ENCODE measurements around the gene SOCS4.

Gene SOCS4

DNA sequence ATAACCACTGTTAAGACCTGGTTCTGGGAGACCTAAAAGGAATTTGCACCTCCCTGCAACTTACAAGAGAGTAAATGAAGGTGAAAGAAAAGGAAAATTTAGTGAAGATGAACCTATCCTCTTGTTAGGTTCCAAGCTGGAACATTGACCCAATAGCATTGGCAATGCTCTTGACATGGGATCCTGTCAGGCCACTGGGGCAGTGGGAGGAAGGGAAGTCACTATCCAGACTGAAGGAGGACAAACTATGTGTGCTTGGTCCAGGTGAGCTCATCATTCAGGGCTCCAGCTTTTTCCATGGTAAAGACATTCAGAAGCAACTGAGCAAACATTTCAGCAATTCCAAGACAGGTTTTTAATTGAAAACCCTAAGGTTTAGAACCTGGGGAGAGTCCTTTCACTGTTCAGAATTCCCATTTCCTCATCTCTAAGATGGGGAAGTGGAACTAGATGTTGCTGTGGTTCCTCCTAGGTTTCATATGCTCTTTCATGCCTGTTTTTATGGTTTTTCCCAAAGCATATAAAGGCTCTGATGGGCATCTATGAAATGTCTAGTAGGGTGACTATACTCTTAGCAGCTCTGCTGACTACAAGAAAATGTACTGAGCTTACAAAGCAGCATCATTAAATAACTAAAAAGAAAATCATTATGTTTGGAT is 57.5 kb downstream of the SOCS4 start:
- DNase-seq (ENCODE audit: low read depth in 2 of 2), result no peak
- H3K4me3 ChIP-seq (replicated peaks in 1 of 2; ENCODE audit: low read depth in 2 of 2, low read length in 2 of 2), result no peak overlapping the region
- TF ChIP-seq, protein P1, sequence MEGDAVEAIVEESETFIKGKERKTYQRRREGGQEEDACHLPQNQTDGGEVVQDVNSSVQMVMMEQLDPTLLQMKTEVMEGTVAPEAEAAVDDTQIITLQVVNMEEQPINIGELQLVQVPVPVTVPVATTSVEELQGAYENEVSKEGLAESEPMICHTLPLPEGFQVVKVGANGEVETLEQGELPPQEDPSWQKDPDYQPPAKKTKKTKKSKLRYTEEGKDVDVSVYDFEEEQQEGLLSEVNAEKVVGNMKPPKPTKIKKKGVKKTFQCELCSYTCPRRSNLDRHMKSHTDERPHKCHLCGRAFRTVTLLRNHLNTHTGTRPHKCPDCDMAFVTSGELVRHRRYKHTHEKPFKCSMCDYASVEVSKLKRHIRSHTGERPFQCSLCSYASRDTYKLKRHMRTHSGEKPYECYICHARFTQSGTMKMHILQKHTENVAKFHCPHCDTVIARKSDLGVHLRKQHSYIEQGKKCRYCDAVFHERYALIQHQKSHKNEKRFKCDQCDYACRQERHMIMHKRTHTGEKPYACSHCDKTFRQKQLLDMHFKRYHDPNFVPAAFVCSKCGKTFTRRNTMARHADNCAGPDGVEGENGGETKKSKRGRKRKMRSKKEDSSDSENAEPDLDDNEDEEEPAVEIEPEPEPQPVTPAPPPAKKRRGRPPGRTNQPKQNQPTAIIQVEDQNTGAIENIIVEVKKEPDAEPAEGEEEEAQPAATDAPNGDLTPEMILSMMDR (IDR thresholded peaks at IDR 0.05; ENCODE audit: low read depth, low read length), result no peak

DNA sequence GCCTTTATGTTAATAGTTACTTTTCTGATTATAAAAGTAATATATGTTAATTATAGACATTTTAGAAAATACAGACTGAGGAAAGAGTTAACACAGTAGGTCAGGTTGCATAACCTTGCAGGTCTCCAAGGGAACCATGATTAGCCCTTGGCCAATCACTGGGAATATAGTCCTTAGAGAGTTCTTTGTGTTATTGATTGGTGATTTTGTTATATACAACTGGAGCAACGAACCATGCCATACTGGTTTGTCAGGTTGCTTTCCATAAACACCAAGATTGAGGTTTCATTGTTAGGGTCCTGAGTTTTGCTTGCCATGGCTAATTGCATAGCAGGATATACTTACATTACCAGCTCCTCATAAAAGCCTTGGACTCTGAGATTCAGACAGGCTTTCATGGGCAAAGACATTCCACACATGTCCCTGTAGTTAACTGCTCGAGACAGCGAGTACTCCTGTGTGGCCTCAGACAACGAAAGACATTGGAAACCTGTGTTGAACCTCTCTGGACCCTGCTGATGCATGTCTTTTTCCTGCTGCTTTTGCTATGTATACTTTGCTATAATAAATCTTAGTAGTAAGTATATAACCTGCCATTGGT is 58.1 kb downstream of the SOCS4 start:
- H3K4me3 ChIP-seq (replicated peaks in 1 of 2; ENCODE audit: low read depth in 2 of 2, low read length in 2 of 2), result no peak overlapping the region
- TF ChIP-seq, protein P1 (IDR thresholded peaks at IDR 0.05; ENCODE audit: low read depth, low read length), result no peak

DNA sequence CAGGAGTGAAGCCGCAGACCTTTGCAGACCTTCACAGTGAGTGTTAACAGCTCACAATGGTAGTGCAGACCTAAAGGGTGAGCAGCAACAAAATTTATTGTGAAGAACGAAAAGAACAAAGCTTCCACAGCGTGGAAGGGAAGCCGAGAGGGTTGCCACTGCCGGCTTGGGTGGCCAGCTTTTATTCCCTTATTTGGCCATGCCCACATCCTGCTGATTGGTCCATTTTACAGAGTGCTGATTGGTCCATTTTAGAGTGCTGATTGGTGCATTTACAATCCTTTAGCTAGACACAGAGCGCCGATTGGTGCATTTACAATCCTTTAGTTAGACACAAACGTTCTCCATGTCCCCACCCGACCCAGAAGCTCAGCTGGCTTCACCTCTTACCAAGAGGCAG is 59.9 kb downstream of the SOCS4 start:
- no peak for DNase-seq (ENCODE audit: low read depth in 2 of 2)
- H3K4me3 ChIP-seq (replicated peaks in 1 of 2; ENCODE audit: low read depth in 2 of 2, low read length in 2 of 2), result no peak overlapping the region
- TF ChIP-seq, protein P1 (IDR thresholded peaks at IDR 0.05; ENCODE audit: low read depth, low read length), result no peak

More for the DNA sequence above, 58.1 kb downstream of the SOCS4 start:
- no peak for DNase-seq (ENCODE audit: low read depth in 2 of 2)

DNA sequence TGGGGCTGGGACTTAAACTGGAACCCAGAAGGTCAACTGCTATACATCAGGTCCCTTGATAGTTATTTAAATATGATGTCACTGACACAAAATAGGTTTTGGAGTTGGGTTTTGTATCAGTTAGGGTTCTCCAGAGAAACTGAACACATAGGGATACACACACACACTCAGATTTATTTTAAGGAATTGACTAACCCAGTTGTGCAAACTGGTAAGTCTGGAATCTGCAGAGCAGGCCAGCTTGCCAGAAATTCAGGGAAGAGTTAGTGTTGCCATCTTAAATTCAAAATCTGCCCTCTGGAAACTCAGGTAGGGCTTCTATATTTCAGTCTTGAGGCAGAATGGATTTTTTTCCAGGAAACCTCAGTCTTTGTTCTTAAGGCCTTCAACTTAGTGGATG is 61.3 kb downstream of the SOCS4 start:
- H3K4me3 ChIP-seq (replicated peaks in 1 of 2; ENCODE audit: low read depth in 2 of 2, low read length in 2 of 2), result no peak overlapping the region
- no peak for DNase-seq (ENCODE audit: low read depth in 2 of 2)
- TF ChIP-seq, protein P1 (IDR thresholded peaks at IDR 0.05; ENCODE audit: low read depth, low read length), result no peak

DNA sequence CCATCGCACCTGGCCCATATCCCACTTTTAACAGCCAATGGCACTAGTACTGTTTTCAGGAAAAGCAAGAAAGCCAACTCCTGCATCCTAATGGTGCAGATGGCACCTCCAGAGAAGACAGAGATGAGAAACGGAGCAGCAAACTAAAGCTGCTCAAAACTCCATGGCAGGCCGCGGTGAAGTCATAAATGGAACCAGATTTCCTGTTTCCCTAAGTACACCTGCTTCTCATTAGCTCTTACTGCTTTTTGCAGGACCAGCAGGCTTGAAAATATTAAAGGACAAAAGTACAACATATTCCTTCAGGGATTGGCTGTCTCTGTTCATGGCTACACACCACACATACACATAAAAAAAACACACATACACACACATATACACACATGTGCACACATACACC is 65.3 kb downstream of the SOCS4 start:
- TF ChIP-seq, protein P1 (IDR thresholded peaks at IDR 0.05; ENCODE audit: low read depth, low read length), result no peak
- H3K4me3 ChIP-seq (replicated peaks in 1 of 2; ENCODE audit: low read depth in 2 of 2, low read length in 2 of 2), result no peak overlapping the region
- no peak for DNase-seq (ENCODE audit: low read depth in 2 of 2)

DNA sequence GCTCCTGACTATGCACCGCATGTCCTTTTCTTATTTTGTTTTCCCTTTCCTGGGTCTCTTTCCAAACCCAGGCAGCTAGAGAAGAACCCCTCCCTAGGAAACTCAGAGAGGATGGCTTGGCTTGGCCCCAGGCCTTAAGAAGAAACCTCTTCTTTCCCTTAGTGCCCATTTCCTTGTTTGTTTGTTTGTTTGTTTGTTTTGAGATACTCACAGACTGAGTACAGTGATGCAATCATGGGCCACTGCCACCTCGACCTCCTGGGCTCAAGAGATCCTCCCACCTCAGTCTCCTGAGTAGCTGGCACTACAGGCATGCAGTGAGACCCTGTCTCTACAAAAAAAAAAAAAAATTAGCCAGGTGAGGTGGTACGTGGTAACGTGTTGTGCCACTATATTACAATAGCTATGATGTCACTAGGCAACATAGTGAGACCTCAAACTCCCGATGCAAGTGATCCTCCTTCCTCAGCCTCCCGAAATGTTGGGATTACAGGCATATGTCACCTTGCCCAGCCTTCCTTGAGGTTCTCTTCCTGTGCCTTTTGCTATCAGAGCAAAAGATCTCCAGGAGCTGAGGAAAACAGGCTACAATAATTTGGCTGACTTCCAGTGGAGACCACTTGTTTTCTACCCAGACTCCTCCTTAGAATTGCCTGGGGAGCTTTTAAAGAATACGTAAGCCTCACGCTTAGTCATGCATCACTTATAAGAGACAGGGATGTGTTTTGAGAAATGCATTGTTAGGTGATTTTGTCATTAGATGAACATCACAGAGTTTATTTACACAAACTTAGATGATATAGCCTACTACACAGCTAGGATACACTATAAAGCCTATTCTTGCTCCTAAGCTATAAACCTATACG is 67.5 kb downstream of the SOCS4 start:
- H3K4me3 ChIP-seq (replicated peaks in 1 of 2; ENCODE audit: low read depth in 2 of 2, low read length in 2 of 2), result no peak overlapping the region
- DNase-seq (ENCODE audit: low read depth in 2 of 2), result peak in 1 of 2 donors; percentile 64
- TF ChIP-seq, protein P1 (IDR thresholded peaks at IDR 0.05; ENCODE audit: low read depth, low read length), result no peak

Measured in cardiac fibroblast (primary cell).